Stomach (tissue), 4 donors: ENCODE results near the gene MACROD1.

Experiments used
- POLR2A ChIP-seq, 4 donors: fragments of 450-650 bp; IDR thresholded peaks; one replicate each; pipeline ENCODE4 v1.6.1; 2016; ENCODE audit warnings: antibody characterized with exemption in 4 of 4, control low read depth in 2 of 4, mild to moderate bottlenecking in 1 of 4, moderate library complexity in 1 of 4
- POLR2AphosphoS5 ChIP-seq, 3 donors: sonication (generic); formaldehyde crosslinking; IDR thresholded peaks; one replicate each; pipeline ENCODE4 v1.6.1; 2016; ENCODE audit warnings: antibody characterized with exemption in 3 of 3
- TF ChIP-seq, protein P1 (sequence below), 7 experiments: fragments of 450-650 bp in 4 of 7; fragments of 200-600 bp in 3 of 7; sonication (generic) in 3 of 7; IDR thresholded peaks; one replicate each; pipeline ENCODE4 v1.5.1; 2016 to 2019; ENCODE audit warnings: antibody characterized with exemption in 7 of 7, control low read depth in 2 of 7, mild to moderate bottlenecking in 1 of 7

DNA sequence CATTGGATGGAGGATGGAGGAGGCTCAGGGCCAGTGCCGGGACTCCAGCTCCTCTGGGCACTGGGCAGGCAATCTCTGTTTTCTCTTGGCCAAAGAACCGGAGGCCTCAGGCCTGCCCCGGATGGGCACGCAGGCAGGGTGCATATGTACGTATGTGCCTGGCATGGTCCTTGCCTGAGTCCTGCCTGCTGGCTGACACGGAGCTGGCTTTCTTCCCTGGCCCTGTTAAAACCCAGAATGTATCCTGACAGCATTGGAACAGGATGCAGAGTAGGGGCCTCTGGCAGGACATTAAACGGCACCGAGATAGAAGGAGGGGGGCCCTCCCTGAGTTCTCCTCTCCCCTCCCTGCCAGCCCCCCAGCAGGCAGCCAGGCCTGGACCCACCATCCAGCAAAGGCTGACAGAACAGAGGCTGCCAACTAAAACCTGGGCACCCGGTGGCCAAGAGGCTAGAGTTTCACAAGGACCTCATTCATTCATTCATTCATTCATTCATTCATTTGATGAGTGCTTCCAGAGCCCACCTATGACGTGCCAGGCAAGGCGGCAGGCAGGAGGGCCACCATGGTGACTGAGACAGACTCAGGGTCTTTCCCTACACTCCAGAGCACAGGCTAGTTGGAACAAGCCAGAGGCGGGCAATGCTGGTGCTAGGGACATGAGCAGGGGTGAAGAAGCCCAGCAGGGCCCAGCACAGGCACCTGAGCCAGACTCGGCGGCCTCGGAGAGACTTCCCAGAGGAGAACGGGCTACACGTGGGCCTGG is 101.4 kb downstream of the MACROD1 start:
- TF ChIP-seq, protein P1, sequence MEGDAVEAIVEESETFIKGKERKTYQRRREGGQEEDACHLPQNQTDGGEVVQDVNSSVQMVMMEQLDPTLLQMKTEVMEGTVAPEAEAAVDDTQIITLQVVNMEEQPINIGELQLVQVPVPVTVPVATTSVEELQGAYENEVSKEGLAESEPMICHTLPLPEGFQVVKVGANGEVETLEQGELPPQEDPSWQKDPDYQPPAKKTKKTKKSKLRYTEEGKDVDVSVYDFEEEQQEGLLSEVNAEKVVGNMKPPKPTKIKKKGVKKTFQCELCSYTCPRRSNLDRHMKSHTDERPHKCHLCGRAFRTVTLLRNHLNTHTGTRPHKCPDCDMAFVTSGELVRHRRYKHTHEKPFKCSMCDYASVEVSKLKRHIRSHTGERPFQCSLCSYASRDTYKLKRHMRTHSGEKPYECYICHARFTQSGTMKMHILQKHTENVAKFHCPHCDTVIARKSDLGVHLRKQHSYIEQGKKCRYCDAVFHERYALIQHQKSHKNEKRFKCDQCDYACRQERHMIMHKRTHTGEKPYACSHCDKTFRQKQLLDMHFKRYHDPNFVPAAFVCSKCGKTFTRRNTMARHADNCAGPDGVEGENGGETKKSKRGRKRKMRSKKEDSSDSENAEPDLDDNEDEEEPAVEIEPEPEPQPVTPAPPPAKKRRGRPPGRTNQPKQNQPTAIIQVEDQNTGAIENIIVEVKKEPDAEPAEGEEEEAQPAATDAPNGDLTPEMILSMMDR (IDR thresholded peaks at IDR 0.05), result no peak
- no peak for TF ChIP-seq POLR2A (IDR thresholded peaks at IDR 0.05)
- no peak for TF ChIP-seq POLR2AphosphoS5 (IDR thresholded peaks at IDR 0.05)
